K562 (cell line): ENCODE measurements around the gene B3GAT2. TPM values are rescaled to one million over a fixed set of nuclear protein-coding genes. Genes with fewer than 3 reads are reported as not detected.

Source experiments
- ATAC-seq: fragments of 200-7000 bp; cut with Tn5 transposase; 3 replicates; pipeline ENCODE4 v1.9.1; 2020; ENCODE audit warnings: moderate library complexity
- BruUV-seq: library from RNA; stranded (reverse); fragments of 400-500 nt; replicated peaks from 2 replicates; lab custom pipeline; 2021; lab: Mats Ljungman, UMichigan
- CTCF ChIA-PET: fragments of 300-600 bp; formaldehyde crosslinking; extraction: SDS; loops from one replicate; lab custom pipeline; 2021; ENCODE audit warnings: low intra/inter-chr PET ratio; lab: Yijun Ruan, JAX
- POLR2A ChIA-PET: fragments of 300-600, 350-650 bp; sonication (Branson Sonifier 250); formaldehyde crosslinking; extraction: SDS; loops from one replicate; lab custom pipeline; 2021; ENCODE audit warnings: antibody characterized with exemption, inconsistent platforms; lab: Yijun Ruan, JAX
- DNase-seq, 4 experiments: peaks; one replicate each; pipeline versions ENCODE4 v3.0.0 to v3.0.0-alpha.2; 2011 to 2018; ENCODE audit warnings: low spot score in 3 of 4, mixed read lengths in 3 of 4; ENCODE audit errors: extremely low read depth in 1 of 4
- FAIRE-seq: peaks from 2 replicates; lab custom pipeline; 2011; peaks lifted over from hg19 to GRCh38; lab: Jason Lieb, UNC
- H2AFZ ChIP-seq: 2 replicates; pipeline ENCODE4 v1.6.0; 2011; ENCODE audit warnings: low read depth, low read length, control low read depth, inconsistent platforms
- H3K27ac ChIP-seq: fragments of 200-600 bp; 3 replicates; pipeline ENCODE4 v1.8.0; 2011; ENCODE audit warnings: low read depth, mild to moderate bottlenecking, control low read depth, inconsistent platforms, low read length, moderate library complexity, mixed read lengths; ENCODE audit errors: extremely low read depth
- H3K27me3 ChIP-seq, 2 experiments: fragments of 300-600 bp in 1 of 2; 2 replicates in 1 of 2; 3 replicates in 1 of 2; pipeline versions ENCODE4 v1.6.0 to v1.8.0; 2011; ENCODE audit warnings: inconsistent platforms in 2 of 2, low read length in 2 of 2, mild to moderate bottlenecking in 1 of 2, mixed read lengths in 1 of 2, moderate library complexity in 1 of 2; ENCODE audit not compliant: control insufficient read depth in 2 of 2, insufficient read depth in 2 of 2
- H3K36me3 ChIP-seq: fragments of 300-600 bp; 3 replicates; pipeline ENCODE4 v1.8.0; 2011; ENCODE audit warnings: mild to moderate bottlenecking, low read length, inconsistent platforms; ENCODE audit not compliant: control insufficient read depth, insufficient read depth
- H3K4me1 ChIP-seq, 2 experiments: fragments of 200-600 bp in 1 of 2; replicated peaks in 1 of 2; 2 replicates in 1 of 2; 3 replicates in 1 of 2; pipeline versions ENCODE4 v1.5.1 to v1.8.0; 2011; ENCODE audit warnings: inconsistent platforms in 2 of 2, low read length in 2 of 2, mild to moderate bottlenecking in 1 of 2, mixed read lengths in 1 of 2, moderate library complexity in 1 of 2; ENCODE audit not compliant: control insufficient read depth in 2 of 2, insufficient read depth in 2 of 2
- H3K4me2 ChIP-seq: 2 replicates; pipeline ENCODE4 v1.6.1; 2011; ENCODE audit warnings: low read length, control low read depth, inconsistent platforms, mixed read lengths; ENCODE audit not compliant: insufficient read depth
- H3K4me3 ChIP-seq: fragments of 200-600 bp; sonication (generic), shearing (Covaris generic); 2 replicates; pipeline ENCODE4 v1.5.1; 2016; ENCODE audit warnings: control low read depth, inconsistent platforms
- H3K79me2 ChIP-seq: fragments of 200-600 bp; 3 replicates; pipeline ENCODE4 v1.8.0; 2011; ENCODE audit warnings: low read length, inconsistent platforms; ENCODE audit not compliant: control insufficient read depth, insufficient read depth
- H3K9ac ChIP-seq, 2 experiments: 2 replicates each; pipeline versions ENCODE4 v1.6.0 to v1.6.1; 2011; ENCODE audit warnings: low read depth in 2 of 2, low read length in 2 of 2, control low read depth in 1 of 2, inconsistent platforms in 1 of 2, mild to moderate bottlenecking in 1 of 2, mixed read lengths in 1 of 2; ENCODE audit not compliant: insufficient read depth in 1 of 2
- H3K9me1 ChIP-seq: one replicate; pipeline ENCODE4 v1.6.0; 2011; ENCODE audit warnings: inconsistent platforms, mild to moderate bottlenecking, low read length, moderate library complexity; ENCODE audit not compliant: control insufficient read depth, insufficient read depth
- H3K9me3 ChIP-seq: replicated peaks from 2 replicates; pipeline ENCODE4 v1.5.1; 2011; ENCODE audit warnings: low read depth, low read length, inconsistent platforms; ENCODE audit not compliant: control insufficient read depth, insufficient read depth
- H4K20me1 ChIP-seq: replicated peaks from 2 replicates; pipeline ENCODE4 v1.6.1; 2011; ENCODE audit warnings: low read length, inconsistent platforms, mixed read lengths; ENCODE audit not compliant: control insufficient read depth, insufficient read depth
- CBFB ChIP-seq: sonication (generic); formaldehyde crosslinking; IDR thresholded peaks from 2 replicates; pipeline ENCODE4 v1.4.0; 2020; ENCODE audit warnings: mild to moderate bottlenecking, missing genetic modification reagents
- EZH2 ChIP-seq: IDR thresholded peaks from 2 replicates; pipeline ENCODE4 v1.6.1; 2012; ENCODE audit warnings: low read depth, mild to moderate bottlenecking, inconsistent platforms, low read length, borderline replicate concordance
- FOXJ3 ChIP-seq: sonication (generic); formaldehyde crosslinking; IDR thresholded peaks from 2 replicates; pipeline ENCODE4 v1.4.0; 2020; ENCODE audit warnings: mild to moderate bottlenecking, missing genetic modification reagents
- HEY1 ChIP-seq: fragments of 250-450 bp; sonication (Bioruptor Pico); IDR thresholded peaks from 2 replicates; pipeline ENCODE4 v1.5.0; 2020; ENCODE audit warnings: mild to moderate bottlenecking, moderate library complexity, borderline replicate concordance
- HIVEP1 ChIP-seq: fragments of 250-450 bp; sonication (Bioruptor Pico); IDR thresholded peaks from 2 replicates; pipeline ENCODE4 v1.4.0; 2020; ENCODE audit warnings: mild to moderate bottlenecking
- LARP7 ChIP-seq: fragments of 450-650 bp; IDR thresholded peaks from 2 replicates; pipeline ENCODE4 v1.6.1; 2016
- PCBP1 ChIP-seq: fragments of 200-400 bp; formaldehyde crosslinking; IDR thresholded peaks from 2 replicates; pipeline ENCODE4 v1.6.1; 2018; ENCODE audit warnings: mild to moderate bottlenecking, low read depth, low read length; ENCODE audit not compliant: poor library complexity, severe bottlenecking
- ZNF134 ChIP-seq: fragments of 250-450 bp; sonication (Bioruptor Pico); conservative IDR thresholded peaks from 2 replicates; pipeline ENCODE4 v1.4.0; 2020
- WGBS: fragments of 100-300 bp; shearing (Covaris generic); methylation state at CpG from one replicate; pipeline ENCODE4 v1.1.6; 2016; ENCODE audit warnings: low coverage, mixed read lengths; ENCODE audit not compliant: insufficient coverage; ENCODE audit errors: missing lambda C conversion rate; 5-methylcytosine and 5-hydroxymethylcytosine counted together
- in situ Hi-C: fragments of 300-500 bp; cut with MboI; formaldehyde crosslinking; loops from 4 replicates; pipeline ENCODE4 v1.15.0; 2018; ENCODE audit warnings: inconsistent platforms, mixed read lengths
- intact Hi-C: fragments of 100-400 bp; cut with micrococcal nuclease; formaldehyde crosslinking; loops from 2 replicates; pipeline ENCODE4 v1.14.2; 2022
- polyA plus RNA-seq, 8 experiments: library from polyadenylated mRNA; depleted of rRNA in 4 of 8; stranded (reverse) in 5 of 8; unstranded in 3 of 8; fragments of >200 nt; fragmentation: Nextera tagmentation in 2 of 8; fragmentation: Illumina TruSeq in 1 of 8; extraction: Ambion mirVana in 2 of 8; extraction: Trizol in 1 of 8; gene quantifications; 2 replicates each; pipeline versions ENCODE4 v1.2.1 to v1.2.3, GENCODE V29; 2011 to 2014; ENCODE audit warnings: inconsistent platforms in 1 of 8, missing spikeins in 1 of 8
- total RNA-seq, 7 experiments: library from RNA; depleted of rRNA in 6 of 7; stranded (reverse); fragments of >200 nt in 6 of 7; fragmentation: Illumina TruSeq in 2 of 7; extraction: Trizol in 2 of 7; gene quantifications; 2 replicates each; pipeline versions ENCODE4 v1.2.1 to v1.2.3, GENCODE V29; 2011 to 2021; ENCODE audit warnings: low replicate concordance in 1 of 7
- TF ChIP-seq, protein P1 (sequence below), 2 experiments: fragments of 450-650 bp; formaldehyde crosslinking in 1 of 2; IDR thresholded peaks; 2 replicates each; pipeline versions ENCODE4 v1.4.0 to v1.6.1; 2014 to 2020; ENCODE audit warnings: mild to moderate bottlenecking in 2 of 2, borderline replicate concordance in 1 of 2, low read depth in 1 of 2

The B3GAT2 gene
- total and polyA plus RNA-seq, 9 of the 15 experiments (the other 6 are each of a cell fraction or from before 2014, with no cell fraction given): 0.01 to 0.43 (median 0.04) TPM; not detected in 4

DNA sequence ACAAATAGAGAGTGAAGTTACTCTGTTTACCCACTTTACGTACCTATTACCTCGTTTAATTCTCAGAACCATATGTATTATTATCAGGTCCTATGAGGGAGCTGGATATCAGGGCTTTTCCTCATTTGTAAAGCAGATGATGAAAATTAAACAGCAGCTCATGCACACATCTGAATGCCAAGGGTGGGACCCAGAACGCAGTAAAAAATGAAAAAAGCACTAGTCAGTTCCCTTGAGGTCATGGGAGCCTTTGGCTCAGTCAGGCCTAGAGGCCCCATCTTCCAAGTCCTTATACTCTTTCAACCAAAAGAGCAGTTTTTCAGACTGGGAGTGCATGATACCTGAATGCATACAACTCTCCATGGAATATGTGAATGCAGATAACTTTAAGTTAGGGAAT lies 23.0 kb downstream of the B3GAT2 start:
- DNase-seq (no peak), FAIRE-seq (no peak), ATAC-seq (no peak)
- Histone ChIP-seq H3K4me2 (no peak overlapping the region), H2AFZ (no peak overlapping the region), H3K9me1 (no peaks in the 10 kb centered on the region), H3K27ac (no peak overlapping the region), H3K9ac (no peak overlapping the region), H3K79me2 (no peaks in the 10 kb centered on the region), H3K36me3 (no peaks in the 10 kb centered on the region), H4K20me1 (no peaks in the 10 kb centered on the region), H3K4me3 (no peak overlapping the region), H3K27me3 (no peaks in the 10 kb centered on the region), H3K9me3 (no peaks in the 10 kb centered on the region), H3K4me1 (no peaks in the 10 kb centered on the region)
- BruUV-seq: no TSS peak
- WGBS: 0% methylated on average over 3 of the region's 3 CpGs
- ChIA-PET CTCF (no interaction called here), POLR2A (no interaction called here)
- intact Hi-C loops: no loop called here
- in situ Hi-C loops: no loop called here
- TF ChIP-seq EZH2: no peak
- no peak for TF ChIP-seq ZNF134 (CRISPR knock-in tag)
- TF ChIP-seq PCBP1: no peak

DNA sequence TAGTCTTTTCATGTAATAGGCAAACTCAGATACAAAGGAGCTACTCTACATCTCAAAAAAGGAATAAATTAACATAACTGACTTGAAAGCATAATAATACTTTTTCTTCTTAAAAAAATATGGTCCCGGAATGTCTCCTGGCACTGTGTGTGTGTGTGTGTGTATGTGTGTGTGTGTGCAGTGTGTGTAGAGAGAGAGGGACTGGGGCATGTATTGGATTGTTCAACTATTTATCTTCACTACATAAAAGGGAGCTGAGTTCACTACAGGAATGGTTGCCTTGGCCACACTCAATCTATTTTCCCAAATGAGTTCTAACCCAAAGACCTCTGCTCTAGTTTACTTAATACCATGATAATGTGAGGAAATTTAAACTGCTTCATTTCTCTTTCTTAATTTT lies 51.1 kb downstream of the B3GAT2 start:
- ChIA-PET POLR2A (no interaction called here), CTCF (no interaction called here)
- ATAC-seq (no peak), FAIRE-seq (no peak), DNase-seq (no peak)
- in situ Hi-C loops: no loop called here
- Histone ChIP-seq H3K4me1 (no peaks in the 10 kb centered on the region), H2AFZ (no peak overlapping the region), H3K27ac (no peak overlapping the region), H3K9me1 (no peaks in the 10 kb centered on the region), H3K9ac (no peak overlapping the region), H3K4me3 (no peak overlapping the region), H3K27me3 (peaks cover 0 to 4% of the 10 kb centered on the region in 2 experiments; a peak in 2 of 5 replicates), H3K4me2 (no peak overlapping the region), H4K20me1 (no peaks in the 10 kb centered on the region), H3K9me3 (no peaks in the 10 kb centered on the region), H3K36me3 (no peaks in the 10 kb centered on the region), H3K79me2 (no peaks in the 10 kb centered on the region)
- WGBS: 0% methylated on average over 1 of the region's 1 CpG
- BruUV-seq: no TSS peak
- intact Hi-C loops: no loop called here
- TF ChIP-seq FOXJ3 (CRISPR knock-in tag) (no peak), HEY1 (CRISPR knock-in tag) (no peak), LARP7 (no peak), CBFB (CRISPR knock-in tag) (no peak), EZH2 (no peak), HIVEP1 (no peak)
- TF ChIP-seq, protein P1, sequence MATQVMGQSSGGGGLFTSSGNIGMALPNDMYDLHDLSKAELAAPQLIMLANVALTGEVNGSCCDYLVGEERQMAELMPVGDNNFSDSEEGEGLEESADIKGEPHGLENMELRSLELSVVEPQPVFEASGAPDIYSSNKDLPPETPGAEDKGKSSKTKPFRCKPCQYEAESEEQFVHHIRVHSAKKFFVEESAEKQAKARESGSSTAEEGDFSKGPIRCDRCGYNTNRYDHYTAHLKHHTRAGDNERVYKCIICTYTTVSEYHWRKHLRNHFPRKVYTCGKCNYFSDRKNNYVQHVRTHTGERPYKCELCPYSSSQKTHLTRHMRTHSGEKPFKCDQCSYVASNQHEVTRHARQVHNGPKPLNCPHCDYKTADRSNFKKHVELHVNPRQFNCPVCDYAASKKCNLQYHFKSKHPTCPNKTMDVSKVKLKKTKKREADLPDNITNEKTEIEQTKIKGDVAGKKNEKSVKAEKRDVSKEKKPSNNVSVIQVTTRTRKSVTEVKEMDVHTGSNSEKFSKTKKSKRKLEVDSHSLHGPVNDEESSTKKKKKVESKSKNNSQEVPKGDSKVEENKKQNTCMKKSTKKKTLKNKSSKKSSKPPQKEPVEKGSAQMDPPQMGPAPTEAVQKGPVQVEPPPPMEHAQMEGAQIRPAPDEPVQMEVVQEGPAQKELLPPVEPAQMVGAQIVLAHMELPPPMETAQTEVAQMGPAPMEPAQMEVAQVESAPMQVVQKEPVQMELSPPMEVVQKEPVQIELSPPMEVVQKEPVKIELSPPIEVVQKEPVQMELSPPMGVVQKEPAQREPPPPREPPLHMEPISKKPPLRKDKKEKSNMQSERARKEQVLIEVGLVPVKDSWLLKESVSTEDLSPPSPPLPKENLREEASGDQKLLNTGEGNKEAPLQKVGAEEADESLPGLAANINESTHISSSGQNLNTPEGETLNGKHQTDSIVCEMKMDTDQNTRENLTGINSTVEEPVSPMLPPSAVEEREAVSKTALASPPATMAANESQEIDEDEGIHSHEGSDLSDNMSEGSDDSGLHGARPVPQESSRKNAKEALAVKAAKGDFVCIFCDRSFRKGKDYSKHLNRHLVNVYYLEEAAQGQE (IDR thresholded peaks at IDR 0.05; ENCODE audit: borderline replicate concordance): no peak
- TF ChIP-seq, protein P1 (CRISPR knock-in tag; IDR thresholded peaks at IDR 0.05; ENCODE audit: low read depth): no peak
